Neuronal stem cell (in vitro differentiated cells): Measurements from ENCODE around the gene CPNE5.
A peak's percentile ranks its signal among the peaks of the same experiment; 100 is the strongest.

Source experiments
- DNase-seq: peaks from one replicate; pipeline ENCODE4 v3.0.0-alpha.2; 2013; ENCODE audit warnings: low spot score
- H2AFZ ChIP-seq: one replicate; pipeline ENCODE4 v1.6.1; 2013; ENCODE audit warnings: mild to moderate bottlenecking, low read length, inconsistent platforms
- H2AK5ac ChIP-seq: 2 replicates; pipeline ENCODE4 v1.6.1; 2013; ENCODE audit warnings: low read depth, mild to moderate bottlenecking, inconsistent platforms, low read length, moderate library complexity, mixed read lengths
- H2BK120ac ChIP-seq: 2 replicates; pipeline ENCODE4 v1.6.1; 2013; ENCODE audit warnings: low read depth, mild to moderate bottlenecking, inconsistent platforms, low read length, moderate library complexity, mixed read lengths
- H2BK12ac ChIP-seq: one replicate; pipeline ENCODE4 v1.6.1; 2013; ENCODE audit warnings: low read length, inconsistent platforms
- H2BK15ac ChIP-seq: 2 replicates; pipeline ENCODE4 v1.6.1; 2013; ENCODE audit warnings: mild to moderate bottlenecking, low read length, inconsistent platforms, mixed read lengths
- H2BK5ac ChIP-seq: one replicate; pipeline ENCODE4 v1.6.1; 2013; ENCODE audit warnings: inconsistent platforms, mild to moderate bottlenecking, low read length, moderate library complexity
- H3K14ac ChIP-seq: one replicate; pipeline ENCODE4 v1.6.1; 2013; ENCODE audit warnings: low read length, inconsistent platforms
- H3K18ac ChIP-seq: 2 replicates; pipeline ENCODE4 v1.6.1; 2013; ENCODE audit warnings: low read length, inconsistent platforms
- H3K23ac ChIP-seq: 2 replicates; pipeline ENCODE4 v1.6.1; 2013; ENCODE audit warnings: low read depth, mild to moderate bottlenecking, mixed read lengths, low read length, inconsistent platforms; ENCODE audit not compliant: poor library complexity
- H3K27ac ChIP-seq: replicated peaks from 3 replicates; pipeline ENCODE4 v1.5.1; 2013; ENCODE audit warnings: low read length, inconsistent platforms
- H3K27me3 ChIP-seq, 3 experiments: 2 replicates each; pipeline ENCODE4 v1.6.1; 2013; ENCODE audit warnings: low read length in 3 of 3, mild to moderate bottlenecking in 2 of 3, inconsistent platforms in 1 of 3, low read depth in 1 of 3, mixed read lengths in 1 of 3, moderate library complexity in 1 of 3; ENCODE audit not compliant: control insufficient read depth in 3 of 3, insufficient read depth in 3 of 3
- H3K36me3 ChIP-seq, 2 donors: replicated peaks in 1 of 2; 2 replicates each; pipeline ENCODE4 v1.6.1; 2013; ENCODE audit warnings: low read length in 2 of 2; ENCODE audit not compliant: control insufficient read depth in 2 of 2, insufficient read depth in 2 of 2
- H3K4ac ChIP-seq: 2 replicates; pipeline ENCODE4 v1.6.1; 2013; ENCODE audit warnings: inconsistent platforms, mild to moderate bottlenecking, low read length, moderate library complexity
- H3K4me1 ChIP-seq, 2 donors: 1 replicate in 1 of 2; 2 replicates in 1 of 2; pipeline ENCODE4 v1.6.1; 2013; ENCODE audit warnings: low read length in 2 of 2, low read depth in 1 of 2; ENCODE audit not compliant: control insufficient read depth in 2 of 2, insufficient read depth in 1 of 2
- H3K4me2 ChIP-seq: one replicate; pipeline ENCODE4 v1.6.1; 2013; ENCODE audit warnings: mild to moderate bottlenecking, low read length, inconsistent platforms; ENCODE audit not compliant: insufficient read depth, poor library complexity, severe bottlenecking
- H3K4me3 ChIP-seq, 2 donors: 2 replicates each; pipeline ENCODE4 v1.5.1; 2013; ENCODE audit warnings: low read length in 2 of 2, mild to moderate bottlenecking in 2 of 2, inconsistent platforms in 1 of 2, moderate library complexity in 1 of 2
- H3K79me1 ChIP-seq: one replicate; pipeline ENCODE4 v1.6.1; 2013; ENCODE audit warnings: low read depth, mild to moderate bottlenecking, inconsistent platforms, low read length, moderate library complexity
- H3K9ac ChIP-seq: one replicate; pipeline ENCODE4 v1.6.1; 2013; ENCODE audit warnings: mild to moderate bottlenecking, low read depth, low read length, inconsistent platforms; ENCODE audit not compliant: poor library complexity
- H3K9me3 ChIP-seq, 2 donors: replicated peaks in 1 of 2; 2 replicates each; pipeline versions ENCODE3 to v1.6.1; 2013; ENCODE audit warnings: low read length in 2 of 2, mild to moderate bottlenecking in 2 of 2, inconsistent platforms in 1 of 2, low read depth in 1 of 2, mixed read lengths in 1 of 2, moderate library complexity in 1 of 2; ENCODE audit not compliant: control insufficient read depth in 2 of 2, insufficient read depth in 1 of 2
- H4K8ac ChIP-seq: one replicate; pipeline ENCODE4 v1.6.1; 2013; ENCODE audit warnings: low read depth, mild to moderate bottlenecking, inconsistent platforms, low read length, moderate library complexity
- H4K91ac ChIP-seq: one replicate; pipeline ENCODE4 v1.6.1; 2013; ENCODE audit warnings: low read length, low read depth, mild to moderate bottlenecking, inconsistent platforms; ENCODE audit not compliant: poor library complexity
- WGBS, 2 donors: extraction: QIAGEN DNeasy Blood & Tissue Kit; methylation state at CpG; one replicate each; pipeline ENCODE4 v1.1.7; 2013; ENCODE audit warnings: missing lambda C conversion rate in 2 of 2, mixed read lengths in 1 of 2; ENCODE audit not compliant: insufficient read length in 2 of 2, insufficient replicate concordance in 1 of 2; ENCODE audit errors: extremely low coverage in 2 of 2; 5-methylcytosine and 5-hydroxymethylcytosine counted together

Gene CPNE5

GRCh38 chr6:36737043-36737785, 102.0 kb downstream of the CPNE5 start:
- H2AK5ac ChIP-seq, result peak overlapping the region; percentile 66
- H3K36me3 ChIP-seq, result no peaks in the 10 kb centered on the region
- H4K8ac ChIP-seq, result no peak overlapping the region
- peaks cover 2 to 6% of the 10 kb centered on the region in 2 donors for H3K4me1 ChIP-seq
- H3K9ac ChIP-seq, result peak overlapping the region; percentile 40
- no peak overlapping the region for H3K4me2 ChIP-seq
- no peak overlapping the region for H3K4me3 ChIP-seq
- H2BK15ac ChIP-seq, result peak overlapping the region; percentile 61
- H2BK120ac ChIP-seq, result peak overlapping the region; percentile 33
- H3K27ac ChIP-seq, result no peak overlapping the region
- no peak overlapping the region for H3K4ac ChIP-seq
- DNase-seq, result no peak
- H3K18ac ChIP-seq, result peak overlapping the region; percentile 51
- no peak overlapping the region for H4K91ac ChIP-seq
- no peak overlapping the region for H2AFZ ChIP-seq
- H3K79me1 ChIP-seq, result no peaks in the 10 kb centered on the region
- peak overlapping the region; percentile 90 for H3K23ac ChIP-seq
- WGBS, 2 donors, result no CpG with 5 or more reads among the region's 14 CpGs
- peaks cover 0 to 63% (median 0%) of the 10 kb centered on the region in 3 experiments for H3K27me3 ChIP-seq
- H2BK5ac ChIP-seq, result no peak overlapping the region
- H3K9me3 ChIP-seq, result no peaks in the 10 kb centered on the region
- no peak overlapping the region for H3K14ac ChIP-seq
- no peak overlapping the region for H2BK12ac ChIP-seq

GRCh38 chr6:36735110-36736071, 103.9 kb downstream of the CPNE5 start:
- no peak overlapping the region for H2BK12ac ChIP-seq
- H2BK5ac ChIP-seq, result no peak overlapping the region
- no peak for DNase-seq

GRCh38 chr6:36734486-36735060, 104.7 kb downstream of the CPNE5 start:
- Histone ChIP-seq H3K4me3 (no peak overlapping the region), H3K4me1 (peaks cover 2 to 6% of the 10 kb centered on the region in 2 donors), H2BK5ac (no peak overlapping the region), H2BK15ac (no peak overlapping the region), H2AFZ (no peak overlapping the region), H3K4ac (no peak overlapping the region), H3K23ac (no peak overlapping the region), H2BK12ac (no peak overlapping the region), H3K9me3 (no peaks in the 10 kb centered on the region), H4K91ac (no peak overlapping the region), H2AK5ac (no peak overlapping the region), H3K9ac (no peak overlapping the region), H3K27me3 (peaks cover 0 to 58% (median 0%) of the 10 kb centered on the region in 3 experiments), H3K36me3 (no peaks in the 10 kb centered on the region), H3K27ac (no peak overlapping the region), H3K79me1 (no peaks in the 10 kb centered on the region), H3K14ac (no peak overlapping the region), H3K18ac (no peak overlapping the region), H3K4me2 (no peak overlapping the region), H2BK120ac (no peak overlapping the region), H4K8ac (no peak overlapping the region)
- WGBS, 2 donors, result no CpG with 5 or more reads among the region's 7 CpGs
- DNase-seq, result no peak

More at GRCh38 chr6:36735110-36736071, 103.9 kb downstream of the CPNE5 start:
- H3K9me3 ChIP-seq, result no peaks in the 10 kb centered on the region
- H3K4ac ChIP-seq, result no peak overlapping the region
- H3K9ac ChIP-seq, result no peak overlapping the region
- no peak overlapping the region for H3K4me3 ChIP-seq
- peak overlapping the region; percentile 70 for H2AFZ ChIP-seq
- H3K4me1 ChIP-seq, result peaks cover 2 to 6% of the 10 kb centered on the region in 2 donors
- H3K27ac ChIP-seq, result no peak overlapping the region
- H3K27me3 ChIP-seq, result peaks cover 0 to 62% (median 0%) of the 10 kb centered on the region in 3 experiments
- H3K79me1 ChIP-seq, result no peaks in the 10 kb centered on the region
- no peaks in the 10 kb centered on the region for H3K36me3 ChIP-seq
- H2BK120ac ChIP-seq, result no peak overlapping the region
- no peak overlapping the region for H3K14ac ChIP-seq
- no peak overlapping the region for H4K8ac ChIP-seq
- H2AK5ac ChIP-seq, result no peak overlapping the region
- no peak overlapping the region for H3K23ac ChIP-seq
- no peak overlapping the region for H4K91ac ChIP-seq
- no peak overlapping the region for H2BK15ac ChIP-seq
- no peak overlapping the region for H3K4me2 ChIP-seq
- WGBS, 2 donors, result no CpG with 5 or more reads among the region's 24 CpGs
- H3K18ac ChIP-seq, result no peak overlapping the region
